HL-60 (cell line): ENCODE data around the gene HTR3A.

Source experiments
- DNase-seq, 2 experiments: peaks; one replicate each; pipeline ENCODE4 v3.0.0-alpha.2; 2010 to 2020; ENCODE audit warnings: low read depth in 1 of 2, low spot score in 1 of 2
- H3K27ac ChIP-seq: fragments of 250-450 bp; sonication (Bioruptor Pico); replicated peaks from 2 replicates; pipeline ENCODE4 v1.5.1; 2020; ENCODE audit warnings: mild to moderate bottlenecking, moderate library complexity
- H3K27me3 ChIP-seq: fragments of 250-450 bp; sonication (Bioruptor Pico); 2 replicates; pipeline ENCODE4 v1.5.1; 2021; ENCODE audit warnings: mild to moderate bottlenecking, moderate library complexity; ENCODE audit not compliant: insufficient read depth, poor library complexity, severe bottlenecking
- H3K4me3 ChIP-seq: replicated peaks from 2 replicates; pipeline ENCODE4 v1.5.1; 2011; ENCODE audit warnings: mild to moderate bottlenecking, control low read depth, low read length; ENCODE audit not compliant: insufficient read depth
- GABPA ChIP-seq: IDR thresholded peaks from 2 replicates; pipeline ENCODE4 v1.6.1; 2012; ENCODE audit warnings: low read depth
- POLR2AphosphoS5 ChIP-seq: IDR thresholded peaks from 2 replicates; pipeline ENCODE4 v1.6.1; 2012; ENCODE audit warnings: low read depth
- REST ChIP-seq: IDR thresholded peaks from 2 replicates; pipeline ENCODE4 v1.6.1; 2012; ENCODE audit warnings: low read depth; ENCODE audit not compliant: insufficient replicate concordance
- SPI1 ChIP-seq: IDR thresholded peaks from 2 replicates; pipeline ENCODE4 v1.6.1; 2012; ENCODE audit warnings: low read depth, mild to moderate bottlenecking, borderline replicate concordance
- TF ChIP-seq, protein P1 (sequence below): IDR thresholded peaks from one replicate; pipeline ENCODE4 v1.5.1; 2011; ENCODE audit warnings: low read length, control low read depth, inconsistent platforms; ENCODE audit not compliant: insufficient read depth

HTR3A gene

DNA sequence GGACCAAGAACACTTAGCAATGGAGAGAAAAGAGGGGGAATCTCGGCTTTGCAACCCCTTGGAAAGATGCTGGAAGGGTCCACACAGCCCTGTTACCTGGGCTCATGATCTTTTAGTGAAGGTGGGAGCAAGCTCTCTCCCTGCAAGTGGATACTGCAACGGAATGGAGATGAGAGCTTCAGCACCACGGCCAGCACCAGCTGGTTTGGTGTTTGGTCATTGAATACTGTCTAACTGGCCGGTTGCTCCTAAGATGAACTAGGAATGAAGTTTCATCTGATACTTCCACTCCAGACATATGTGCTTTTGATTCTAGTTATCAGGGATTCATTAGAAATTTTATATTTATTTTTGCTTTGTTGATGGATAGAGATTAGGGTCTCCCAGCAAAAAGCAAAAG lies 16.3 kb downstream of the HTR3A start:
- Histone ChIP-seq H3K27me3 (no peaks in the 10 kb centered on the region), H3K27ac (no peak overlapping the region), H3K4me3 (no peak overlapping the region)
- DNase-seq, result no peak
- no peak for TF ChIP-seq POLR2AphosphoS5
- TF ChIP-seq, protein P1, sequence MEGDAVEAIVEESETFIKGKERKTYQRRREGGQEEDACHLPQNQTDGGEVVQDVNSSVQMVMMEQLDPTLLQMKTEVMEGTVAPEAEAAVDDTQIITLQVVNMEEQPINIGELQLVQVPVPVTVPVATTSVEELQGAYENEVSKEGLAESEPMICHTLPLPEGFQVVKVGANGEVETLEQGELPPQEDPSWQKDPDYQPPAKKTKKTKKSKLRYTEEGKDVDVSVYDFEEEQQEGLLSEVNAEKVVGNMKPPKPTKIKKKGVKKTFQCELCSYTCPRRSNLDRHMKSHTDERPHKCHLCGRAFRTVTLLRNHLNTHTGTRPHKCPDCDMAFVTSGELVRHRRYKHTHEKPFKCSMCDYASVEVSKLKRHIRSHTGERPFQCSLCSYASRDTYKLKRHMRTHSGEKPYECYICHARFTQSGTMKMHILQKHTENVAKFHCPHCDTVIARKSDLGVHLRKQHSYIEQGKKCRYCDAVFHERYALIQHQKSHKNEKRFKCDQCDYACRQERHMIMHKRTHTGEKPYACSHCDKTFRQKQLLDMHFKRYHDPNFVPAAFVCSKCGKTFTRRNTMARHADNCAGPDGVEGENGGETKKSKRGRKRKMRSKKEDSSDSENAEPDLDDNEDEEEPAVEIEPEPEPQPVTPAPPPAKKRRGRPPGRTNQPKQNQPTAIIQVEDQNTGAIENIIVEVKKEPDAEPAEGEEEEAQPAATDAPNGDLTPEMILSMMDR, result no peak
- TF ChIP-seq SPI1, result no peak
- peak; percentile 96 for TF ChIP-seq REST
- no peak for TF ChIP-seq GABPA

GRCh38 chr11:113991718-113992458 lies 17.0 kb downstream of the HTR3A start:
- TF ChIP-seq, protein P1, result no peak
- TF ChIP-seq SPI1 (no peak), POLR2AphosphoS5 (no peak), REST (peak; percentile 8)
- no peak overlapping the region for H3K27ac ChIP-seq
- no peaks in the 10 kb centered on the region for H3K27me3 ChIP-seq
- H3K4me3 ChIP-seq, result no peak overlapping the region
- DNase-seq, result no peak

GRCh38 chr11:113992459-113993110 lies 17.7 kb downstream of the HTR3A start:
- Histone ChIP-seq H3K27me3 (no peaks in the 10 kb centered on the region), H3K27ac (no peak overlapping the region), H3K4me3 (no peak overlapping the region)
- DNase-seq, result no peak
- TF ChIP-seq POLR2AphosphoS5, result no peak
- TF ChIP-seq, protein P1, result no peak
- TF ChIP-seq GABPA, result no peak
- TF ChIP-seq REST, result no peak
- TF ChIP-seq SPI1, result no peak
